Naive B cell (primary cell): Measurements from ENCODE around the gene CDKN1C. TPM values are rescaled to one million over a fixed set of nuclear protein-coding genes. Genes with fewer than 3 reads are reported as not detected.
A peak's percentile ranks its signal among the peaks of the same experiment; 100 is the strongest.

Source experiments
- ATAC-seq, 2 donors: fragments of 150-1000 bp; cut with Tn5 transposase; 2 replicates each; pipeline ENCODE4 v1.10.0; 2021; ENCODE audit warnings: low read depth in 2 of 2, mild to moderate bottlenecking in 2 of 2, moderate library complexity in 2 of 2
- DNase-seq: peaks from one replicate; pipeline ENCODE4 v3.0.0; 2022
- H3K27ac Mint-ChIP-seq, 6 donors: one replicate each; pipeline ENCODE4 v1.8.0; 2020 to 2022; ENCODE audit warnings: mild to moderate bottlenecking in 6 of 6, mixed read lengths in 6 of 6, moderate library complexity in 5 of 6, inconsistent platforms in 2 of 6
- H3K27me3 Mint-ChIP-seq, 3 donors: one replicate each; pipeline ENCODE4 v1.8.0; 2021 to 2022; ENCODE audit warnings: mixed read lengths in 3 of 3, mild to moderate bottlenecking in 1 of 3
- H3K36me3 Mint-ChIP-seq, 2 donors: one replicate each; pipeline ENCODE4 v1.8.0; 2020 to 2022; ENCODE audit warnings: mixed read lengths in 2 of 2, inconsistent platforms in 1 of 2, mild to moderate bottlenecking in 1 of 2
- H3K4me1 Mint-ChIP-seq, 3 donors: one replicate each; pipeline ENCODE4 v1.8.0; 2020 to 2022; ENCODE audit warnings: mixed read lengths in 3 of 3, inconsistent platforms in 1 of 3, mild to moderate bottlenecking in 1 of 3, moderate library complexity in 1 of 3
- H3K4me3 Mint-ChIP-seq, 8 donors: one replicate each; pipeline ENCODE4 v1.8.0; 2020 to 2022; ENCODE audit warnings: mild to moderate bottlenecking in 8 of 8, mixed read lengths in 8 of 8, moderate library complexity in 8 of 8, inconsistent platforms in 2 of 8
- H3K9me3 Mint-ChIP-seq, 7 donors: one replicate each; pipeline ENCODE4 v1.8.0; 2020 to 2022; ENCODE audit warnings: mixed read lengths in 7 of 7, mild to moderate bottlenecking in 5 of 7, inconsistent platforms in 2 of 7, moderate library complexity in 1 of 7
- polyA plus RNA-seq, 6 donors: library from polyadenylated mRNA; unstranded; fragments of 300-500 nt; fragmentation: Illumina TruSeq; gene quantifications; one replicate each; pipeline ENCODE4 v1.2.3, GENCODE V29; 2021; ENCODE audit warnings: low read depth in 6 of 6

Gene CDKN1C
- polyA plus RNA-seq, 6 donors from 2014 or later = 0.25 TPM; not detected in 5

DNA sequence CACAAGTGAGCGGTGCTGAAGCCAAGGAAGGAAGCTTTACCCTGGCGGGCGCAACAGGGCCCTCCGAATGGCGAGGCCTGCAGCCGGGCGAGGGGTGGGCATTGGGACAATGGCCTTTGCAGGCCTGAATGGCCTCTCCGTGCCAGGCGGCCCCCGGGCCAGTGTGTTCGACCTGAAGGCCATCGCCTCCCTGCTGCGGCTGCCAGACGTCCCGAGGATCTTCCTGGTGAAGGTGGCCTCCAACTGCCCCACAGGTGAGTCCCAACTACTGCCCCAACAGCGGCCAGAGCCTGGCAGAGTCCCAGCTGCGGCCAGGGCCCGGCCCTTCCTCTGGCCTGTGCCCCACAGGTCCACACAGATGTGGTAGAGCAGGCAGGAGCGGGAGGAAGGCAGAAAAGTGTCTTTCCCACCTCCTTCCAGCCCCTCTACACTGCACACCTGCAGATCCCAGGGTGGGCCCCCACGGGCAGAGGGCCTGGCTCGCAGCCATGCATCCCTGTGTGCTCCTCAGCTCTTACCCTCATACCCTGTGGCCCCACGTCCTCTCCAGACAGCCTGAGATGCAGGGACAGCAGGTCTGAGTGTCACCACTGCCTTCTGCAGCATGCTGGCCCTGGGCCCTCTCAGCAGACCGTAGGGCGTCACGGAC lies 32.4 kb upstream of the CDKN1C start:
- no peak for DNase-seq

DNA sequence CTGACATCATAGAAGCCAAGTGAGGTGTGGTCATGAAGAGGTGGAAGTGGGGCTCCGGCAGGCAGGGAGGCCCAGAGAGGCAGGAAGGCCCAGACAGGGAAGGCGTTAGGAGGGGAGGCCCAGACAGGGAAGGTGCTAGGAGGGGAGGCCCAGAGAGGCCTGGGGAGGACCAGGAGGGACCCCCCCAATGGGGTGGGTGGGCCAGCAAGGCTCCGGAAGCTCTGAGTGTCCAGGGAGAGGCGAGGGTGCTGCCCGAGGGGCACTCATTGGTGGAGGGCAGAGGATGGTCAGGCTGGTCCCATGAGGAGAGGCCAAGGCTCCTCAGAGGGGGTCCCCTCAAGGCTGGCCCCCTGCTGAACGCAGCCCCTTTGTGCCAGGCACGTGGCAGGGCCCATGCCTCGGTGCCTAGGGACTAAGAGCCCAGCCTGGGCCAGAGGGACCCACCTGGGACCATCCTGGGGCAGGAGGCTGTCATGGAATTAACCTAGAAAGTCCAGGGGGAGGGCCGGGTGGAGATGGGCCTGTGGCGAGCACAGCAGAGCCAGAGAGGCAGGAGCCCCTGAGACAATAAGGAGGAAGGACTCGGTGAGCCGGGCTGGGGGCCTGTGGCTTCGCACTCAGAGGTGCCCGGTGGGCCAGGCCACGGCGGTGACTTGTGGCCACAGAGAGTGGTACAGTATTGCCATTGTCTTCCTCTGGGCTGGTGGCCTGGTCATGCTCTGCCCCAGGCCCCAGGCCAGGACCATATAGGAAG lies 31.5 kb upstream of the CDKN1C start:
- no peak for ATAC-seq

More for the DNA sequence above, 32.4 kb upstream of the CDKN1C start:
- no peak for ATAC-seq
- H3K4me1 Mint-ChIP-seq = peaks cover 13 to 19% (median 16%) of the 10 kb centered on the region in 3 donors
- H3K36me3 Mint-ChIP-seq = no peaks in the 10 kb centered on the region
- no peaks in the 10 kb centered on the region for H3K27me3 Mint-ChIP-seq
- H3K4me3 Mint-ChIP-seq = no peak overlapping the region
- no peaks in the 10 kb centered on the region for H3K9me3 Mint-ChIP-seq
- H3K27ac Mint-ChIP-seq = no peak overlapping the region

DNA sequence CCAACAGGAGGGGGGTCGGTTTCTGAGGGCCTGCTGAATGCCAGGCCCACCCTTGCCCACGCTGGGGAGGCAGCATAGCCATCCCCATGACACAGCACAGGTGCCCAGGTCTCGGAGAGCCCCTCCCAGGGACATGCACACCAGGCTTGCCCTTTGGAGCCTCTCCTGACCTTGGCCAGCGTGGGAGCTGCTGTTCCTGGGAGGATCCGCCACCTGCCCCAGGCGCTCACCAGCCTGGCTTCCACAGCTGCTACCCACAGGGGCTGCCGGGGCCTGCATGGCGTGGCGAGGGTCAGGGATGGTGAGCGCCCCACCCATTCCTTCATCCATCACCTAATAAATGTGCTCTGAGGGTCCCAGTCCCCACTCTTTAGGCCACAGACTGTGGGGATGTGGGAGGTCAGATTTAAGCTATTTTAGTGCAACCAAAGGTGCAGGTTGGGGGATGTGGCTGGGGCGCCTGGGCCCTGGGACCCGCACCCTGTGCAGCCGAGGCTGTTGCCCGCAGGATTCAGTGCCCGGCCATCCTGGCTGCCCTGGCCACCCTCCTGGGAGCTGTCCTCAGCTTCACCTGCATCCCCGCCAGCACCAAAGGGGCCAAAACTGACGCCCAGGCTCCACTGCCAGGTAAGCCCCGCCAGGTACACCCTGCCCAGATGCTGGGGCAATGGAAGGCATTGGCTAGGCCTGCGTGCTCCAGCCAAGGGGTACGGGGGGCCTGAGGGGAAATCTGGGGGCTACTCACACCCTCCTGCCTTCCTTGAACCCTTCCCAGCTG lies 30.7 kb upstream of the CDKN1C start:
- Mint-ChIP-seq H3K4me1 (peaks cover 17 to 20% (median 17%) of the 10 kb centered on the region in 3 donors), H3K9me3 (no peaks in the 10 kb centered on the region), H3K4me3 (no peak overlapping the region), H3K27ac (no peak overlapping the region), H3K27me3 (peaks cover 0 to 7% (median 4%) of the 10 kb centered on the region in 3 donors), H3K36me3 (no peaks in the 10 kb centered on the region)
- no peak for ATAC-seq
- DNase-seq = no peak

More for the DNA sequence above, 31.5 kb upstream of the CDKN1C start:
- DNase-seq = no peak
- H3K4me1 Mint-ChIP-seq = peaks cover 13 to 20% (median 17%) of the 10 kb centered on the region in 3 donors
- H3K4me3 Mint-ChIP-seq = no peak overlapping the region
- peaks cover 0 to under 1% (median 0%) of the 10 kb centered on the region in 3 donors for H3K27me3 Mint-ChIP-seq
- no peaks in the 10 kb centered on the region for H3K36me3 Mint-ChIP-seq
- H3K9me3 Mint-ChIP-seq = no peaks in the 10 kb centered on the region
- no peak overlapping the region for H3K27ac Mint-ChIP-seq

DNA sequence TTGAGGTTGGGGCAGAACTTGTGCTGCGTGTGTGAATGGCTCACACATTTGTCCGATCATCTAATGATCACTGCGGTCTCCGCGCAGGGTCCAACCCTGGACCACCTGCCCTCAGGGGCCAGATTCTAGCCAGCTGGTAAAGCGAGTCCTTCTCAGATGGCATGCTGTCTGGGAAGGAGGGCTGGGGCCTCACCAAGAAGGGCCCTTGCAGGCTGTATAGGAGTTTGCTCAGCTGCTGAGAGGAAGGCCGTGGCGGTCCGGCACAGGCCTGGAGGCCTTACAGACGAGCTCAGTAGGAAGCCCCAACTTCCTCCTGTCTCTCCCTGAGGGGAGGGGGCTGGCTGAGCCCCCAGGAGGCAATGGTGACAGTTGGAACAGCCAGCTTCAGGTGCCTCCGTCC lies 29.9 kb upstream of the CDKN1C start:
- no peak for ATAC-seq
- H3K36me3 Mint-ChIP-seq = no peaks in the 10 kb centered on the region
- peaks cover 0 to 14% (median 4%) of the 10 kb centered on the region in 3 donors for H3K27me3 Mint-ChIP-seq
- no peak for DNase-seq
- H3K27ac Mint-ChIP-seq = peak overlapping the region in 1 of 6 donors; percentile 15
- H3K4me1 Mint-ChIP-seq = peaks cover 17 to 20% (median 17%) of the 10 kb centered on the region in 3 donors
- H3K4me3 Mint-ChIP-seq = no peak overlapping the region
- no peaks in the 10 kb centered on the region for H3K9me3 Mint-ChIP-seq

DNA sequence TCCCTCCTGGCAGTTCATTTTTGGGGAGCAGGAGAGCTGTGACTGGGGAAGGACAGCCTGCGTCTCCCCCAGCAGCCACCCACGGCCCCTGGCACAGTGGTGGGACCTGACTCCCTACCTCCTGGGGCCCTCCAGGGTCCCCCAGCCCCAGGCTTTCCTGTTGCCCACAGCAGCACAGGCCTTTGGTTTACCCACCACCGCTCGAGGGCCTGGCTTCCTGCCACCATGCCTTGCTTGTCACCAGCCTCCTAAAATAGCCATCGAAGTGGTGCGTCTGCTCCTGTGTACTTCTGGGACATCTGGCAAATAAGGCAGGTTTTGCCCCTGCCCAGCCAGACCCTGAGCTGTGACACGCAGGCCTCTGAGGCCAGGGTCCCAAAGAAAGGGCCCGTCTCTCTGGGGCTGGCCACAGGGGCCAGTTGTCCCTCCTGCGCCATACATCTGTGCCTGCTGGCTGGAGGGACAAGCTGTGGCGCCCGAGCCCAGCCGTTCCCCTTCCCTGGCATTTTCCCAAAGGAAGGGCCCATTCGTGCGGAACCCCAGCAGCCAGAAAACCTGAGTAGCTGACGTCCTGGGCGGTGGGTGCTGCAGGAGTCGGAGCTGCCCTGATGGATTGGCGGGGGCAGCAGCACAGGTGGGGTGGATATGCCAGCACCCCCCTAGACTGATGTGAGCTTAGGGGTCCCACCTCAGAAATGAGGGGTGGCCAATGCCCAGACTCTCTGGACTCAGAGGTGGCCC lies 29.1 kb upstream of the CDKN1C start:
- Mint-ChIP-seq H3K4me1 (peaks cover 17 to 20% (median 17%) of the 10 kb centered on the region in 3 donors), H3K4me3 (peak overlapping the region in 1 of 8 donors; percentile 53), H3K36me3 (no peaks in the 10 kb centered on the region), H3K9me3 (no peaks in the 10 kb centered on the region), H3K27ac (peak overlapping the region in 1 of 6 donors; percentile 63), H3K27me3 (peaks cover 0 to 19% (median 4%) of the 10 kb centered on the region in 3 donors)
- no peak for ATAC-seq
- no peak for DNase-seq

DNA sequence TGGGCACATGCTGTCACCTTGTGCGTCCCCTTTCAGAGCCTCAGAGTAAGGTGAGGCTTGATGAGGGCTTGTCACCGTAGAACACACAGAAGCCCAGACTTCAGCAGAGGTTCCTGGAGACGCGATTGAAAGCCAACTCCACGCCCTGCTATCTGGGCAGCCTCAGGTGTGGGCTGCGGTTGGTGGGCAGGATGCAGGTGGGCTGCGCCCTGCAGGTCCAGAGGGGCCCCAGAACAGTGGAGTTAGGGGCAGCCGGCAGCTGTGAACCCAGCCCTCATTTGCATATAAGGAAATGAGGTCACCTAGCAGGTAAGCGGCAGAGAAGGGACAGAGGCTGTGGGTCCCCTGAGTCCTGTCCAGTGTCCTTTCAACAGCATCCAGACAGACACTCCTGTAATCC lies 28.2 kb upstream of the CDKN1C start:
- Mint-ChIP-seq H3K9me3 (no peaks in the 10 kb centered on the region), H3K36me3 (no peaks in the 10 kb centered on the region), H3K27me3 (peaks cover 0 to 19% (median 4%) of the 10 kb centered on the region in 3 donors), H3K27ac (peak overlapping the region in 1 of 6 donors; percentile 15), H3K4me3 (peak overlapping the region in 4 of 8 donors; percentile 40 to 62 (median 56)), H3K4me1 (peaks cover 17 to 20% (median 17%) of the 10 kb centered on the region in 3 donors)
- peak in 1 of 2 donors; percentile 32 for ATAC-seq
- DNase-seq = no peak

DNA sequence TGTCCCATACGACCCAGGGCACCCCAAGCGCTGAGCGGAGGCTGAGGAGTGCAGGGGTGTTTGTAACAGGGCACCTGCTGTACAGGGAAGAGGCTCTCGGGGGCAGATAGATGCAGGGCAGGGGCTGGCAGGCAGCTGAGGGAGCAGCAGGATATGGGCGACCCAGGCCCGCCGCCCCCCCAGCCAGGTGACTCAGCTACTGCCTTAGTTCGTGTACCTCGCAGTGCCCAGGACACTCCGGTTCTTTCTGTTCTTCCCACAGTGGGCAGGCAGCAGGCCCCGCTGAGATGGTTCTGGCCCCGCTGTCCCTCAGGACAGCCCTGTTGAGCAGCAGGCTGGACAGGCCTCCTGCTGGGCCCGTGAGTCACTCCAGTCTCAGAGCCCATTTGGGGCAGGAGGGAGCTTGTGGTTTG lies 27.4 kb upstream of the CDKN1C start:
- H3K4me3 Mint-ChIP-seq = no peak overlapping the region
- H3K27ac Mint-ChIP-seq = no peak overlapping the region
- H3K4me1 Mint-ChIP-seq = peaks cover 17 to 20% (median 17%) of the 10 kb centered on the region in 3 donors
- no peaks in the 10 kb centered on the region for H3K36me3 Mint-ChIP-seq
- H3K9me3 Mint-ChIP-seq = no peaks in the 10 kb centered on the region
- H3K27me3 Mint-ChIP-seq = peaks cover 0 to 27% (median 4%) of the 10 kb centered on the region in 3 donors
- ATAC-seq = no peak
- DNase-seq = no peak

DNA sequence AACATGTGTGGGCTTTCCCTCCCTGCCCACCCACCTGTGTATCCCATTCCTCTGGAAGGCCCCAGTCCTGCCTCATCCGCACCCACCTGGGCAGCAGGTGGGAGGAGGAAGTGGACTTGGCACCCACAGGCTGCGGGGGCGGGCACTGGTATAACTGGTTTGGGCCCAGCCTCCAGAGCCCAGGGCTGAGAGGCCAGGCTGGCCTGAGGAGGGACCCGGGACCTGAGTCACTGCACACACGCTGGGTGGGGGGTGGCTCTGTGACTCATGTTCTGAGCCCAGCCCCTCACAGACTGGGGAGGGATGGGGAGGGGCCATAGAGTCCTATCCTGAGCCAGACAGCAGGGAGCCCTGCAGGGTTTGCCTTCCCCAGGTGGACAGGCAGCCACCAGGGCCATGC lies 26.9 kb upstream of the CDKN1C start:
- H3K27me3 Mint-ChIP-seq = peaks cover 0 to 29% (median 4%) of the 10 kb centered on the region in 3 donors
- H3K36me3 Mint-ChIP-seq = no peaks in the 10 kb centered on the region
- no peak for ATAC-seq
- no peak overlapping the region for H3K4me3 Mint-ChIP-seq
- H3K4me1 Mint-ChIP-seq = peaks cover 17 to 20% (median 17%) of the 10 kb centered on the region in 3 donors
- no peak overlapping the region for H3K27ac Mint-ChIP-seq
- H3K9me3 Mint-ChIP-seq = no peaks in the 10 kb centered on the region
- no peak for DNase-seq

DNA sequence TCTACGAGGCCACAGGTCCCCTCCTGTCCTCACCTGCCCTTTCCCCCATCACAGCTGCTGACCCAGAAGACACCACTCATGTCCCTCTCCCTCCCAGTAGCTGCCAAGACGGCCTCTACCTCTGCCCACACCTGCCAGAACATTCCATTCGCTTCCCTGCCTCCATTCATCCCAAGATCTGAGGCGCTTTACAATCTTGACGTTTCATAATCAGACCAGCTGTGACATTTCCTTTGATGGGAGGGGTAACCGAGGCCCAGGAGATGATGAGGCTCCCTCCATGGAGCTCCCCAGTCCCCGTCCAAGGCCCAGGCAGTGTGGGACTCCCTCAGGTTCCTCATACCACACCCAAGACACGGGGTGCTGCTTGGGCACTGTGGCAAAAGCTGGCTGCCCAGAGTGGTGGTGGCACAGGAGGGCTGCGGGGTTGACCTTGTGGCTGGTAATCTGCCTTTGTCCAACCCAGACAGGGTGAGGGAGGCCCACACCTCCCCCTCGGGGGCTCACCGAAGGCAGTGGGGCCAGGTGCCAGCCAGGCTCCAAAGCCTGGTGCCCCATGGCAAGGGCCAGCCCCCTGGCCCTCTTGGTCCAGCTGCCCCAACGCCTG lies 26.3 kb upstream of the CDKN1C start:
- DNase-seq = no peak
- peaks cover 0 to 33% (median 4%) of the 10 kb centered on the region in 3 donors for H3K27me3 Mint-ChIP-seq

DNA sequence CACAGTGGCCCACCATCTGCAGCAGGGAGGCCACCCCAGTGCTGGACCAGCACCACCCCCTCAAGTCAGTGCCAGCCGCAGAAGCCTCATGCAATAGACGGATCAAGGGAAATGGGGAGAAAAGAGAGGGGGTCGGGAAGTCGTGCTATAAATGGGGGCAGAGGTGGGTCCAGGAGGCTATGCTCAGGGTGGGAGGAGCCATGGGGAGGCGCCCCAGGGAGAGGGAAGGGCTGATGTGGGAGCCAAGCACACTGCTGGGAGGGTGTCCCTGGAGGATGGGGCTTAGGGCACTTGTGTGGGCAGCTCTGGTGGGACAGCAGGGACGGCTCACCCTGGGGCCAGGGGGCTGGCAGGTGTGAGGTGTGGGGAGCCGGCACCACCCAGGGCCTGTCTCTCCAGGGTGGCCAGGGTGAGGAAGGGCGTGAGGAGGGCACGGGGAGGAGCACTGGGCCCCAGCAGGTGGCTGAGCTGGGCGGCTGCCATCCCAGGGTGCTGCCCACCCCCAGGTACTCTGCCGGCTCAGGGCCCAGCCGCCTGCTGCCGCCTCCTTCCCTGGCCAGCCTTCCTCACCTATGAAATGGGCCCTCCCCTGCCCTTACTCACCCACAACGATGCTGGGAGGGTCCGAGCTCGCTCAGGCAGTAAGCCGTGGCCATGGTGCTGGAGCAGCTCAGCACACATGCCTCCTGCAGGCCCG lies 25.7 kb upstream of the CDKN1C start:
- H3K27ac Mint-ChIP-seq = no peak overlapping the region
- H3K9me3 Mint-ChIP-seq = peaks cover 0 to 3% (median 0%) of the 10 kb centered on the region in 7 donors
- no peak for ATAC-seq
- no peaks in the 10 kb centered on the region for H3K36me3 Mint-ChIP-seq
- H3K4me3 Mint-ChIP-seq = no peak overlapping the region
- H3K4me1 Mint-ChIP-seq = peaks cover 17 to 20% (median 17%) of the 10 kb centered on the region in 3 donors
- H3K27me3 Mint-ChIP-seq = peaks cover 0 to 33% (median 4%) of the 10 kb centered on the region in 3 donors
- no peak for DNase-seq

More for the DNA sequence above, 26.3 kb upstream of the CDKN1C start:
- H3K27ac Mint-ChIP-seq = no peak overlapping the region
- peaks cover 0 to 3% (median 0%) of the 10 kb centered on the region in 7 donors for H3K9me3 Mint-ChIP-seq
- H3K4me3 Mint-ChIP-seq = no peak overlapping the region
- no peaks in the 10 kb centered on the region for H3K36me3 Mint-ChIP-seq
- ATAC-seq = no peak
- peaks cover 17 to 20% (median 17%) of the 10 kb centered on the region in 3 donors for H3K4me1 Mint-ChIP-seq

DNA sequence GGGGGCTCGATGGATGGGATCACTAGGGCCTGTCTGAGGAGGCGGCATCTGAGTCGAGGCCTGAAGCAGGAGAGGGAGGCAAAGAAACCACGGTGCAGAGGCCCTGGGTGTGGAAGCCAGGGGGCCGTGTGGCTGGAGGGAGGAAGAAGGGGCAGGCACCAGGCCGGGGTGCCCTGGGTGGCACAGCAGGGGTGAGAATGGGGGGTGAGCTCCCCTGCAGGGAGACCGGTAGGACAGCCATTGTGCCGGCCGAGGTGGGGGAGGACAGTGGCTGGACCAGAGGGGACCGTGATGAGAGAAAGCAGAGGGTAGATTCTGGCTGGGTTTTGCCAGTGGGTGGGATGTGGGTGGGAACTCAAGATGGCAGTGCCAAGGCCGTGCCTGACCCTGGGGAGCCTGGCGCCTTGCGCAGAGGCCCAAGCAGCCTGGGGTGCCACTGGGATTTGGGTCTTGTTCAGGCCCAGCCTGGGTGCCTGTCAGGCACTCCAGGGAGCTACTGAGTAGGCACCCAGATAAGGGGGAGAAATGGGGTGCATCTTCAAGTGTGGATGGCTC lies 24.9 kb upstream of the CDKN1C start:
- Mint-ChIP-seq H3K4me3 (no peak overlapping the region), H3K27ac (peak overlapping the region in 1 of 6 donors; percentile 62), H3K4me1 (peaks cover 17 to 20% (median 17%) of the 10 kb centered on the region in 3 donors), H3K27me3 (peaks cover 0 to 39% (median 4%) of the 10 kb centered on the region in 3 donors), H3K36me3 (peaks cover 0 to 6% of the 10 kb centered on the region in 2 donors), H3K9me3 (peaks cover 0 to 5% (median 3%) of the 10 kb centered on the region in 7 donors)
- no peak for DNase-seq
- no peak for ATAC-seq
